GM21360 (cell line): ENCODE measurements around the gene KLK2.
A peak's percentile ranks its signal among the peaks of the same experiment; 100 is the strongest.

Source experiments
- ATAC-seq: cut with Tn5 transposase; IDR thresholded peaks from one replicate; pipeline ENCODE4 v1.9.1; 2021; ENCODE audit warnings: mild to moderate bottlenecking, moderate library complexity; ENCODE audit not compliant: unreplicated experiment

Gene KLK2

GRCh38 chr19:50873056-50873455 lies at the start of gene KLK2:
Gene KLK2, plus strand, starts transcription at chr19:50873439. Its CDS starts 35 bp downstream, at chr19:50873474.
- no peak for ATAC-seq

- ATAC-seq, result no peak
These were observed 46.6 kb upstream of the KLK2 start for GRCh38 chr19:50826492-50827240.

DNA sequence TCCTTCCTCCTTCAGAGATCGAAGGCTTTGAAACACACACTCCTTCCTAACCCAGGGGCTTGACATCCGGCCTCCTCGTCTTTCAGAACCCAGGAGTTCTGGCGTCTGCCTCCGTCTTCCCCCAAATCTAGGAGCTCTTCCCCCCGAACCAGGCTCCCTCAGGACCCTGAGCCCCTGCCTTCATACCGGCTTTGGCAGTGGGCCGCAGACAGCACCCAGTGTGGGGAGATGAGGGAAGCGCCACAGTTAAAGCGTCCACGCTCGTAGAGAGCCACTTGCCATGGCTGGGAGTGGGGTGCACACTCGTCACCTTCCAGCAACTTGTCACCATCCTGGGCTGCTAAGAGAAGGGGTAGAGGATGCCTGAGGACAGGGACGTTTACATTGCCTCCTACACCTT lies 45.8 kb upstream of the KLK2 start:
- no peak for ATAC-seq

DNA sequence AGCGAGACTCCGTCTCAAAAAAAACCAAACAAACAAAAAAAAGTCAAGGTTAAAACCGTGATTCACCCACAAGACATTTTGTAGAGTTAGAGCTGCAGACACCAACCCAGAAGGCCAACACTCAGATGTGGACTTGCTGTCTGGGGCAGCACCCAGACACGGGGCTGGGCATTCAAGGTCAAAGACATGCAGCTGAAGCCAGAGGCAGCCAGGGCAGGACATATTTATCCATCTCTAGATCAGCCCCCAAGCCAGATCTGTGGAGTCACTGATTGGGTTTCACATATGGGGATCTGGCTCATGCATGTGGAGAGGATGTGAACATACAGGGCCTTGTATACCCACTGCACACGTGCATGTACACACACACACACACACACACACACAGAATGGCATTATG lies 43.4 kb upstream of the KLK2 start:
- no peak for ATAC-seq

GRCh38 chr19:50830266-50831025 lies 42.8 kb upstream of the KLK2 start:
- ATAC-seq, result no peak

DNA sequence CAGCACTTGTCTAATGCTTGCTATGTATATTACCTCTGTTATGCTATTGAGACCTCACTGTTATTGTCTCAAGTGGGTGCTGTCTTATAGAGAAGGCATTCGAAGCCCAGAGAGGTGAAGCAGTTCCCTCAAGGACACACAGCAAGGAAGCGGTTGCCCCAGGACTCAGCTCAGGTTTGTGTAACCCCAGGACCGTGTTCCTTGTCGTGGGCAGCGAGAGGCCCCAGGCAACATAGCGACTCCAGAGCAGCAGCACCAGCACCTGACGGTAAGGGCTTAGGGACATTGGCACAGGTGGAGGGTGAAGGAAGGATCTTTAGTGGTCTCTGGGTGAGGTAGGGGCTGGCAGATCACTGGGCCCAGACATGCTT lies 42.2 kb upstream of the KLK2 start:
- ATAC-seq, result no peak

DNA sequence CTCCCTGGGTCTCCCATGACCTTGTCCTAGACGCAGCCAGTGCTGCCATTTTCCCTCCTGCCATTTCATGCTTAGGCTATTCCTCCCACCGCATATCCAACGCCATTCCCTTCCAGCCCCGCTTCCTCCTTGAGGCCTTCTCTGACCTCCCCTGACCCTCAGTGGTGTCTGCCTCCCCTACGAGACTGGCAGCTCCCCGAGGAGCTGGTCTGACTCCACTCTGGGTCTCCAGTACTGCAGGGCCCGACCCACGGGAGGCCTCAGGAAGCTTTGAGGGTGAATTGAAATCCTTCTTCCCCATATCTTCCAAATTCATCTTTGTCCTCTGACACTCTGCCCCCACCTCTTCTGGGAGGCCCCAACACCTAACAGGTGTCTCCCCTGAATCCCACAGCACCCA lies 40.6 kb upstream of the KLK2 start:
- ATAC-seq, result no peak

DNA sequence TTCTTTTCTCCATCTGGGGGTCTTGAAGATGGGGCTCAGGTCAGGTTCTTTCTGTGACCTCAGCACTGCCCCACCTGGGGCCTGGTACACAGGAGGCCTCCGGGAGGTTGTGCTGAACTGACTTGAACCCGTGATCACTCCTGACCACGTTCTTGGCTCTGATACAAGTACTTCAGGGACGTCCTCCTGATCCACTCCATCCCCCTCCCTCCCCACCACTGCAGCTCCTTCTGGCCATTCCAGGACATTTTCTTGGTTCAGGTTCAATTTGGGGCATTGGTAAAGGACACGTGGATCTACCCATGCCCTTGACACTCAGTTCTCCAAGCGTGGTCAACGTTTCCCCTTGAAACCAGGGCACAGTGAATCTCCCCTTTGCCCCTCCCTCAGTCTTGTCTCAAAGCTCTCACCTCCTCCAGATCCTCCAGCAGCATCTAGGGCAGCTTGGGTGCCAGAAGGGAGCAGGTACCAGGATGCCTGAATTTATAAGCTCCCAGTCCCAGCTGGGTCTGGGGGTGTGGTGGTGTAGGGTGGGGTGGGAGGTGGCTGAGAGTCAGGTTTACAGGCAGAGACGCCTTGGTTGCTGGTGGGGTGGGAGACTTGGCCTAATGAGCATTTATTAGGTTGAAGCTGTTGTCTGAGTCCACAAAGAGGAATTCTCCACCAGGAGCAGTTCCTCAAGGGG lies 40.0 kb upstream of the KLK2 start, which contains the start of gene KLK15:
TSS of gene KLK15 (minus strand) at position 458 of the 685 bp plus-strand sequence. CDS start 2,082 bp downstream, outside the sequence.
- no peak for ATAC-seq

DNA sequence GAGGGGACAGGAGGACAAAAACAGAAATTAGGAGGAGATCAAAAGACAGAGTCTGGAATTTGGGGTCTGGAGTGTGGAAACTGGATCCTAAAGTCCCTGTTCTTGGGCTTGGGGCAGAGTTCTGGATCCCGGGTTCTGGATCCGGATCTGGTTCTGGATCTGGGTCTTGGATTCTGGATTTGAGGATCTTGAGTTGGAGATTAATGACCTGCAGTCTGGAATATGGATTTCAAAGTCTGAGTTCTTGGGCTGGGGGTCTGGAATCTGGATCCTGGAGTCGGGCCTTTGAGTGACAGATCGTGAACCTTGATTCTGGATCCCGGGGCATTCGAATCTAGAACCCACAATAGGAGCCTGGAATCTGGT lies 39.5 kb upstream of the KLK2 start:
- ATAC-seq, result no peak

GRCh38 chr19:50835103-50835784 lies 38.0 kb upstream of the KLK2 start:
- no peak for ATAC-seq

DNA sequence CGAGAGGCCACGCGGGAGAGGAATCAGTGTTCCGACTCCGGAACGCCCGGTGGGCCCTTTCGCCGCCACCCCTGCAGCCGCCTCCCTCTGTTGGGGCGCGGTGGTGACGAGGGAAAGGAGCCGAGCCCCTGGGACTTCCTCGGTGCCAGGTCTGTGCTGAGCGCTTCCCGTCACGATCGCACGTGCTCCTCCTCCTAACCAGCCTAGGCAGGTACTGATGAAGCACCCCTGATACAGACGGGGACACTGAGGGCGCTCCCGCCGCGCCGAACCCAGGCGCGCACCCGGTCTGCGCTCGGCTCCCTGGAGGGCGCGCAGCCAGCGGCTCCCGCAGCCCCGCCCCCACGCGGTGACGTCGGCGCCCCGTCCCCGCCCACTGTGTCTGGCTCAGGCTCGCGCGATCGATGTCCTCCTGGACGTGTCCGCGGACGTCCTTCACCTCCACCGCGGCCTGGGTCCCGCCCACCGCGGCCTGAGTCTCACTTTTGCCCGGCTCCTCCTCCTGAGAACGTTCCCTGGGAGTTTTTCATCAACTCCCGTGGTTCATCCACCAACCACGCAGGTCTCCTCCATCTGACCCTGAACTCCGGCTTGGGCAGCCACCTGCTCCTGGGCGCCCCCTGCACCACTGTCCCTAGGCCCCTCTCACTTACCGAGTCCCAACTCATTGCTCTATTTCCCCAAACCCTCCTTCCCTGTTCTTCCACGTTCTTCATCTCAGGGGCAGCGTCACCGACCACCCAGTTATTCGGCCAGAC lies 37.3 kb upstream of the KLK2 start:
- ATAC-seq, result peak; percentile 81

GRCh38 chr19:50836543-50837195 lies 36.6 kb upstream of the KLK2 start:
- ATAC-seq, result no peak

- no peak for ATAC-seq
These were observed 35.9 kb upstream of the KLK2 start for GRCh38 chr19:50837300-50837699.

GRCh38 chr19:50838239-50838638 lies 35.0 kb upstream of the KLK2 start:
- no peak for ATAC-seq

GRCh38 chr19:50839712-50840655 lies 33.3 kb upstream of the KLK2 start:
- ATAC-seq, result no peak

- no peak for ATAC-seq
These were observed 31.1 kb upstream of the KLK2 start for GRCh38 chr19:50842130-50842529.

DNA sequence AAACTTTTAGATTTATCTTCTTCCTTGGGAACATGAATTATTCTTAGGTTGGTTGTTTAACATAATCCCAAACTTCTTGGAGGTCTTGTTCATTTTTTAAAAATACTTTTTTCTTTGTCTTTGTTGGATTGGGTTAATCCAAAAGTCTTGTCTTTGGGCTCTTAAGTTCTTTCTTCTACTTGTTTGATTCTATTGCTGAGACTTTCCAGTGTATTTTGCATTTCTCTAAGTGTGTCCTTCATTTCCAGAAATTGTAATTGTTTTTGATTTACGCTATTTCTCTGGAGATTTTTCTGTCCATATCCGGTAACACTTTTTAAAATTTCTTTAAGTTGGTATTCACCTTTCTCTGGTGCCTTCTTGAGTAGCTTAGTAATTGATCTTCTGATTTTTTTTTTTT lies 30.0 kb upstream of the KLK2 start:
- no peak for ATAC-seq

- no peak for ATAC-seq
These were observed 29.5 kb upstream of the KLK2 start for GRCh38 chr19:50843701-50844221.
